Keratinocyte (primary cell): ENCODE measurements around the gene FAM120A. TPM values are rescaled to one million over a fixed set of nuclear protein-coding genes. Genes with fewer than 3 reads are reported as not detected.
A peak's percentile ranks its signal among the peaks of the same experiment; 100 is the strongest.

Experiments used
- DNase-seq: peaks from one replicate; pipeline ENCODE4 v3.0.0-alpha.2; 2011; ENCODE audit warnings: low read depth, missing footprints, low spot score
- FAIRE-seq: peaks from 2 replicates; lab custom pipeline; 2011; peaks lifted over from hg19 to GRCh38; lab: Jason Lieb, UNC
- H2AFZ ChIP-seq: 2 replicates; pipeline ENCODE4 v1.6.0; 2012; ENCODE audit warnings: low read length, control low read depth, inconsistent platforms; ENCODE audit not compliant: control insufficient read depth
- H3K27ac ChIP-seq: 2 replicates; pipeline ENCODE4 v1.5.1; 2011; ENCODE audit warnings: low read length; ENCODE audit not compliant: control insufficient read depth, insufficient read depth
- H3K27me3 ChIP-seq: 3 replicates; pipeline ENCODE4 v1.6.0; 2011; ENCODE audit warnings: low read length; ENCODE audit not compliant: control insufficient read depth, insufficient read depth; ENCODE audit errors: extremely low read depth
- H3K36me3 ChIP-seq, 2 experiments: 2 replicates in 1 of 2; 3 replicates in 1 of 2; pipeline ENCODE4 v1.5.1; 2011; ENCODE audit warnings: low read length in 2 of 2, mild to moderate bottlenecking in 1 of 2; ENCODE audit not compliant: control insufficient read depth in 2 of 2, insufficient read depth in 2 of 2; ENCODE audit errors: extremely low read depth in 1 of 2
- H3K4me1 ChIP-seq: 3 replicates; pipeline ENCODE4 v1.5.1; 2011; ENCODE audit warnings: low read length; ENCODE audit not compliant: control insufficient read depth, insufficient read depth; ENCODE audit errors: extremely low read depth
- H3K4me2 ChIP-seq: 3 replicates; pipeline ENCODE4 v1.6.0; 2011; ENCODE audit warnings: low read depth, low read length; ENCODE audit not compliant: control insufficient read depth, insufficient read depth; ENCODE audit errors: extremely low read depth
- H3K4me3 ChIP-seq, 3 experiments: fragments of 200-600 bp in 1 of 3; sonication (generic) in 1 of 3; 2 replicates in 2 of 3; 3 replicates in 1 of 3; pipeline ENCODE4 v1.5.1; 2011 to 2016; ENCODE audit warnings: low read length in 3 of 3, mild to moderate bottlenecking in 3 of 3, control low read depth in 2 of 3, inconsistent platforms in 1 of 3, low read depth in 1 of 3, mixed read lengths in 1 of 3, mixed run types in 1 of 3, moderate library complexity in 1 of 3; ENCODE audit not compliant: control insufficient read depth in 2 of 3, insufficient read depth in 2 of 3; ENCODE audit errors: extremely low read depth in 1 of 3
- H3K79me2 ChIP-seq: 2 replicates; pipeline ENCODE4 v1.6.0; 2012; ENCODE audit warnings: low read length; ENCODE audit not compliant: control insufficient read depth, insufficient read depth
- H3K9ac ChIP-seq: 3 replicates; pipeline ENCODE4 v1.6.0; 2011; ENCODE audit warnings: low read length; ENCODE audit not compliant: control insufficient read depth, insufficient read depth; ENCODE audit errors: extremely low read depth
- H3K9me1 ChIP-seq: 3 replicates; pipeline ENCODE4 v1.6.0; 2011; ENCODE audit warnings: low read length; ENCODE audit not compliant: control insufficient read depth, insufficient read depth; ENCODE audit errors: extremely low read depth
- H3K9me3 ChIP-seq: 2 replicates; pipeline ENCODE4 v1.5.1; 2012; ENCODE audit warnings: low read depth, low read length; ENCODE audit not compliant: control insufficient read depth
- H4K20me1 ChIP-seq: 3 replicates; pipeline ENCODE4 v1.6.0; 2011; ENCODE audit warnings: low read length; ENCODE audit not compliant: control insufficient read depth, insufficient read depth; ENCODE audit errors: extremely low read depth
- CTCF ChIP-seq, 3 experiments: IDR thresholded peaks in 1 of 3; conservative IDR thresholded peaks in 1 of 3; optimal IDR thresholded peaks in 1 of 3; 2 replicates in 2 of 3; 3 replicates in 1 of 3; pipeline versions ENCODE3 to v1.5.1; 2011; ENCODE audit warnings: low read length in 3 of 3, mild to moderate bottlenecking in 3 of 3, moderate library complexity in 2 of 3, control low read depth in 1 of 3, inconsistent platforms in 1 of 3; ENCODE audit not compliant: insufficient read depth in 2 of 3; ENCODE audit errors: extremely low read depth in 1 of 3
- EZH2 ChIP-seq: IDR thresholded peaks from one replicate; pipeline ENCODE4 v1.6.1; 2012; ENCODE audit warnings: inconsistent platforms, mild to moderate bottlenecking, low read length, moderate library complexity
- dilution Hi-C: fragments of 300-500 bp; cut with MboI; formaldehyde crosslinking; loops from one replicate; pipeline ENCODE4 v1.7.0; 2020; ENCODE audit warnings: low sequenced_read_pairs; ENCODE audit not compliant: extremely low pct_ligation_motif_present
- polyA plus RNA-seq, 5 experiments: library from polyadenylated mRNA; depleted of rRNA in 3 of 5; stranded (reverse) in 3 of 5; stranded (forward) in 1 of 5; unstranded in 1 of 5; fragments of >200 nt; gene quantifications; 1 replicate in 1 of 5; 2 replicates in 3 of 5; 3 replicates in 1 of 5; pipeline versions ENCODE4 v1.2.1 to v1.2.3, GENCODE V29; 2011 to 2012; ENCODE audit warnings: missing spikeins in 2 of 5, low read depth in 1 of 5, low replicate concordance in 1 of 5

The FAM120A gene
- polyA plus RNA-seq, 1 donor (not counting 4 experiments of a cell fraction or from before 2014, with no cell fraction given): 79.2 TPM

DNA sequence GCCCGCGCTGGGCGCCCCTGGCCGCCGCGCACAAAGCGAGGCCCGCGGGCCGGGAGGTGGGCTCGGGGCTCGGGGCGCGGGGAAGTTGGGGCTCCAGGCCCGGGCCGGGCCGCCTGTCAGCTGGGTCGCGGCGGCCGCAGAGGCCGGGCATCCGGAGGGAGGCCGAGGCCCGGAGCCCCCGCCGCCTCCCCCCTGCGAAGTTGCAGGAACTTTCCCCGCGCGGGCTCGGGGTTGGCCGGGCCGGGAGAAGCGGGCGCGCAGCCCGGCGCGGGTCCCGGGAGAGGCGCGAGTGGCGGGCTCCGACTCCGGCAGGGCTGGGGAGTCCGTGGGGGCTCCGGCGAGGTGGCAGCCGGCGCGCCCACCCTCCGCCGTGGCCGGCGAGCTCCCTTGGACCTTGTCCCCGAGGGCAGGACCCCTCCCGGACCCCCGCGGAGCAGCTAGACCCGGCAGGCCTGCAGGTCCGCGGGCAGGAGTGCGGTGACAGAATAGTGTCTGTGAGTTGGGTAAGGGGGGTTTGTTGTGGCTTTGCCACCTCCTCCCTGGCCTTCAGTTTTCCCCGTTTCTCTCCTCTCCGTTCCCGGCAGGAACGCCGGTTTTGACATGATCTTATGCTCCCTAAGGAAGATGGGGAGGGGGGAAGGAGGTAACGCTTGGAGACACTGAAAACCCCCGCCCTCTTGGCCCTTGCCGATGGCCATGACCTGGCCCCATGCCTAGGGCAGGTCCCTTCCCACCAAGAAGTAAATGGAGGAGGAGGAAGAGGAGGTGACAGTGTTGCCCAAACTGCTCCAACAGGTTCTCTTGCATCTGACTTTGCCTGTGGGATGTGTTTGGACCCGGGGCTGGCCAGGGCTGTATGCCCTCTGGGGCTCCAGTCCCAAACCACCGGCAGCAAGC, 125.8 kb downstream of the FAM120A start:
- Histone ChIP-seq H3K4me2 (peak overlapping the region; percentile 98), H3K9ac (peak overlapping the region; percentile 81), H3K9me3 (no peaks in the 10 kb centered on the region), H3K36me3 (peaks cover 0 to 3% of the 10 kb centered on the region in 2 experiments), H3K9me1 (no peaks in the 10 kb centered on the region), H2AFZ (peak overlapping the region; percentile 19), H3K79me2 (peaks cover 41% of the 10 kb centered on the region), H3K4me3 (peak overlapping the region; percentile 54 to 64 (median 63)), H4K20me1 (peaks cover 4% of the 10 kb centered on the region), H3K27ac (peak overlapping the region; percentile 26), H3K4me1 (peaks cover 17% of the 10 kb centered on the region), H3K27me3 (no peaks in the 10 kb centered on the region)
- DNase-seq (no peak), FAIRE-seq (peak; percentile 26)
- TF ChIP-seq EZH2 (no peak), CTCF (optimal IDR thresholded peaks at IDR 0.05 in 1 of 3, IDR thresholded peaks at IDR 0.05 in 1 of 3, conservative IDR thresholded peaks at IDR 0.05 in 1 of 3; ENCODE audit: extremely low read depth in 1 of 3, insufficient read depth in 2 of 3, low read length in 3 of 3) (no peak)
- dilution Hi-C loops: no loop called here

DNA sequence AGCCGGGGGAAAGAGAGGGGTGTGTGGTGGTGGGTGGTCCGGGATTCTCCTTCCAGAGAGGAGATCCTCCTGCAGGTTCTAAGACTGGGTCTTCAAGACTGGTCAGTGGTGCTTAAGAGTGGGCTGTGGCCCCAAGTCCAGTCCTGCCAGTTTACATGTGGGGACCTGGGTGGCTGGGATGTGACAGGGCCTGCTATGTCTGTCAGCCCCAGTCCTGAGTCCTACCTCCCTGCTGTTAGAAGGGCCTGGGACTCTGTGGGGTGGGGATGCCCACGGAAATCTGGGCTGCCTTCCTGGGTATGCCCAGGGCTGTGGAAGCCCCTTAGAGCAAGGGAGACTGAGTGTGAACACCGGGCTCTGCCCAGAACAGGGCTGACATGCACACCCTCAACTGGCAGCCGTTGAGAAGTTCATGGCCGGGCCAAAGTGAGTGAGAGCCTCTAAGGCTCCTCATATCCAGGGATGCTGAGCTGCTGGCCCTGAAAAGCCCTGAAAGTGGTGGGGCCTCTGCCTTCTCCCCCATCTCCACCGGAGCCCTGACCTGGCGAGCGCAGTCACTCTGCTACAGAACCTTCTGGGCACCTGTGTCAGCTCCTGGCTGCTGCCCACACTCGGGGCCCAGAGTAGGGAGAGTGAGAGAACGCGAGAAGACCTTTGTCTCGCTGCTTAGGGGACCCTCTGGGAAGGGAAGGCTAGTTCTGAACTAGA, 126.6 kb downstream of the FAM120A start:
- Histone ChIP-seq H3K9me1 (no peaks in the 10 kb centered on the region), H3K4me3 (peak overlapping the region; percentile 54 to 64 (median 63)), H2AFZ (no peak overlapping the region), H3K4me1 (peaks cover 17% of the 10 kb centered on the region), H3K36me3 (peaks cover 0 to 3% of the 10 kb centered on the region in 2 experiments), H3K4me2 (peak overlapping the region; percentile 98), H4K20me1 (peaks cover 4% of the 10 kb centered on the region), H3K9me3 (no peaks in the 10 kb centered on the region), H3K27me3 (no peaks in the 10 kb centered on the region), H3K27ac (no peak overlapping the region), H3K9ac (peak overlapping the region; percentile 81), H3K79me2 (peaks cover 45% of the 10 kb centered on the region)
- dilution Hi-C loops: no loop called here
- no peak for FAIRE-seq
- no peak for DNase-seq
- TF ChIP-seq EZH2 (no peak), CTCF (optimal IDR thresholded peaks at IDR 0.05 in 1 of 3, IDR thresholded peaks at IDR 0.05 in 1 of 3, conservative IDR thresholded peaks at IDR 0.05 in 1 of 3; ENCODE audit: extremely low read depth in 1 of 3, insufficient read depth in 2 of 3, low read length in 3 of 3) (no peak)
